ENCODE measurements around the gene HELZ2. TPM values are rescaled to one million over a fixed set of nuclear protein-coding genes. Genes with fewer than 3 reads are reported as not detected.

HELZ2 gene
- total RNA-seq, 1 experiment from 2014 or later, result 27.9 TPM

DNA sequence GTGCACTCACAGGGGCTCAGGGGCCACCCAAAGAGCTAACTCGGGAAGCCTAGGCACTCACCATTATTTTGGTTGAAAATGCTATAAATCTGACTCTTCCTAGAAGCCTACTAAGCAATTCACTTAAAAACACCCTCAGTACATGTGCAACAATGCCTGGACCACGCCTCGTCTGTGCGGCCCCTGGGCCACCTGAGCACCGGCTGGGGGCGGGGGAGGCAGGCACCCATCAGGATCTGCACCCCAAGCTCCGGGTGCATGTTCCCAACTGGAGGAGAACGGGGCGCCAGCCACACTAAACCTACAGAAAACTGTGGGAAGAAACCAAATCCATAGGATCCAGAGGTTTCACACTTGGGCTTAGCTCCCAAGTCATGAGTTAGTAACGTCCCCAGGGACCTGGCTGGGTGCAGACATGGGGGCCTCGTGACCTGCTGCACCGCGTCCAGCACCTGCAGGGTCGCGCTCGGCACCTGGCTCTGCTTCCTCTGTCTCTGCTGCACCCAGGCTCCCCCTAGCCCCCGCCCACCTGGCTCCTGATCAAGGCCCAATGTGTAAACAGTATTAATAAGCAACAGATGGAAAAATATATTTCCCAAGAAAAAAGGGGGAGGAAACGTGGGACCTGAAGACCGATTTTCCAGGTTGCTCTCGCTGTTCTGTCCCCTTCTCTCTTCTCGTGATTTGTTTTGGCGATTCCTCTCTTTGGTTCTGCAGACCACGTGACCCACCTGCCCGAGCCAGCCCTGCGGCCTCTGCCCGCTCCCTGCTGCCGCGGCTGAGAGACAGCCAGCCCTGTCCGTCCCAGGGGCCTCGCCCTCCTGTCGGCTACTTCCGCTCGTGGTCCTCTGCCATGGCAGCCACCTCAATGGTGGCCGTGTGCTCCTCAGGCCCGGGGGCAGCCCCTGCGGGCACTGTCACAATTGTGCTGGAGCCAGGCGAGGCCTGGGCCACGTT lies 15.5 kb upstream of the HELZ2 start:
- Histone ChIP-seq H3K4me1 (ENCODE audit: insufficient read depth, low read length) (no peaks in the 10 kb centered on the region), H3K23me2 (ENCODE audit: insufficient read length, low read depth, low read length, poor library complexity, severe bottlenecking) (no peaks in the 10 kb centered on the region), H3K9me3 (ENCODE audit: control insufficient read depth, low read depth, low read length) (no peaks in the 10 kb centered on the region), H3K14ac (ENCODE audit: insufficient read depth, low read length) (no peak overlapping the region; the same call in 1 of the 2 replicates), H2AK5ac (ENCODE audit: insufficient read length, low read length) (no peak overlapping the region), H2BK12ac (ENCODE audit: insufficient read length, low read depth, low read length) (no peak overlapping the region), H4K91ac (ENCODE audit: insufficient read length, low read depth, low read length) (no peak overlapping the region), H3K79me1 (ENCODE audit: insufficient read depth, low read depth, low read length, poor library complexity, severe bottlenecking) (no peaks in the 10 kb centered on the region), H4K20me1 (ENCODE audit: control insufficient read depth, insufficient read depth, insufficient read length) (no peaks in the 10 kb centered on the region), H3K27ac (ENCODE audit: insufficient read length, low read depth, low read length) (no peak overlapping the region), H2BK20ac (ENCODE audit: low read depth, low read length, poor library complexity, severe bottlenecking) (no peak overlapping the region), H3K23ac (ENCODE audit: insufficient read length, low read depth, low read length) (no peak overlapping the region), H3K27me3 (ENCODE audit: insufficient read depth, low read length) (no peaks in the 10 kb centered on the region), H4K5ac (ENCODE audit: insufficient read length, low read depth, low read length) (no peak overlapping the region), H3K9ac (ENCODE audit: extremely low read depth, insufficient read length, low read length) (no peak overlapping the region), H2BK5ac (ENCODE audit: insufficient read length, low read length) (no peak overlapping the region), H3K56ac (ENCODE audit: insufficient read length, low read depth, low read length) (no peak overlapping the region), H3K4me2 (ENCODE audit: insufficient read depth, insufficient read length, low read length) (no peak overlapping the region), H2BK15ac (ENCODE audit: low read depth, low read length) (no peak overlapping the region; the same call in 1 of the 2 replicates), H2BK120ac (ENCODE audit: low read depth, low read length, poor library complexity, severe bottlenecking) (no peak overlapping the region), H4K8ac (replicated peaks; ENCODE audit: insufficient read length, low read depth, low read length) (no peak overlapping the region), H2AFZ (ENCODE audit: low read length) (no peak overlapping the region), H3K79me2 (ENCODE audit: insufficient read depth, low read length) (no peaks in the 10 kb centered on the region), H3K4ac (ENCODE audit: low read depth, low read length) (no peak overlapping the region), H3K18ac (ENCODE audit: insufficient read length, low read depth, low read length) (no peak overlapping the region), H3T11ph (ENCODE audit: low read length) (no peak overlapping the region)
- Mint-ChIP-seq H3K9me3 (no peaks in the 10 kb centered on the region), H3K4me3 (no peak overlapping the region), H3K4me1 (peaks cover 3 to 7% of the 10 kb centered on the region in 2 experiments; a peak in 2 of 4 replicates), H3K27ac (no peak overlapping the region), H3K36me3 (ENCODE audit: insufficient read depth in 1 of 3, low read depth in 3 of 3) (peaks cover 0 to 33% (median 27%) of the 10 kb centered on the region in 3 experiments), H3K27me3 (ENCODE audit: low read depth) (peaks cover 2% of the 10 kb centered on the region; the same call in 1 of the 2 replicates)
- no CpG with 5 or more reads among the region's 38 CpGs for WGBS (ENCODE audit: extremely low coverage, insufficient read length, low lambda C conversion rate)
- DNase-seq, result no peak
- no peak for TF ChIP-seq CTCF (conservative IDR thresholded peaks at IDR 0.05)
